CD4-positive, alpha-beta T cell treated with Interferon alpha-2 for 1 hour (primary cell): ENCODE data around the gene ARHGAP8.
"Not testable (repeated sequence)": the region's sequence is repeated elsewhere in the genome, so short reads cannot be mapped to it uniquely, and the experiment has no call there.

ENCODE experiments used
- DNase-seq, 2 donors: peaks; one replicate each; pipeline ENCODE4 v3.0.0-alpha.2; 2020 to 2022

Gene ARHGAP8

GRCh38 chr22:44776605-44777363, 24.4 kb downstream of the ARHGAP8 start:
- DNase-seq: no peak

GRCh38 chr22:44777364-44777755, 25.0 kb downstream of the ARHGAP8 start:
- no peak for DNase-seq

GRCh38 chr22:44780876-44781449, 28.6 kb downstream of the ARHGAP8 start:
- no peak for DNase-seq

GRCh38 chr22:44782363-44782963, 30.1 kb downstream of the ARHGAP8 start:
- no peak for DNase-seq

- no peak for DNase-seq
Measured at GRCh38 chr22:44783091-44783490, 30.7 kb downstream of the ARHGAP8 start.

GRCh38 chr22:44783581-44783980, 31.2 kb downstream of the ARHGAP8 start:
- no peak for DNase-seq

GRCh38 chr22:44786136-44786535, 33.8 kb downstream of the ARHGAP8 start:
- DNase-seq: no peak

GRCh38 chr22:44786610-44787009, 34.2 kb downstream of the ARHGAP8 start:
- no peak for DNase-seq

GRCh38 chr22:44787832-44788231, 35.5 kb downstream of the ARHGAP8 start:
- no peak for DNase-seq

GRCh38 chr22:44793106-44793505, 40.7 kb downstream of the ARHGAP8 start:
- DNase-seq: no peak

GRCh38 chr22:44793506-44794172, 41.3 kb downstream of the ARHGAP8 start:
- DNase-seq: no peak

GRCh38 chr22:44795701-44796630, 43.6 kb downstream of the ARHGAP8 start:
- no peak for DNase-seq

GRCh38 chr22:44797181-44797725, 44.9 kb downstream of the ARHGAP8 start:
- no peak for DNase-seq

- no peak for DNase-seq
Measured at GRCh38 chr22:44799077-44799945, 46.9 kb downstream of the ARHGAP8 start.

GRCh38 chr22:44799946-44800634, 47.7 kb downstream of the ARHGAP8 start:
- DNase-seq: not testable (repeated sequence)

GRCh38 chr22:44801476-44801875, 49.1 kb downstream of the ARHGAP8 start:
- no peak for DNase-seq

GRCh38 chr22:44802071-44802700, 49.8 kb downstream of the ARHGAP8 start:
- DNase-seq: no peak

- no peak for DNase-seq
Measured at GRCh38 chr22:44802956-44803355, 50.6 kb downstream of the ARHGAP8 start.

- no peak for DNase-seq
Measured at GRCh38 chr22:44804327-44804726, 52.0 kb downstream of the ARHGAP8 start.

GRCh38 chr22:44805711-44806110, 53.3 kb downstream of the ARHGAP8 start:
- no peak for DNase-seq
